Measurements from ENCODE around the gene PGF. TPM values are rescaled to one million over a fixed set of nuclear protein-coding genes. Genes with fewer than 3 reads are reported as not detected.

Gene PGF
- total and polyA plus RNA-seq, 2 of the 13 experiments (the other 11 are each of a cell fraction or from before 2014, with no cell fraction given): 10.7 to 27.5 TPM

GRCh38 chr14:75001261-75001660, 45.9 kb upstream of the PGF start (continued):
- TF ChIP-seq, protein P1, sequence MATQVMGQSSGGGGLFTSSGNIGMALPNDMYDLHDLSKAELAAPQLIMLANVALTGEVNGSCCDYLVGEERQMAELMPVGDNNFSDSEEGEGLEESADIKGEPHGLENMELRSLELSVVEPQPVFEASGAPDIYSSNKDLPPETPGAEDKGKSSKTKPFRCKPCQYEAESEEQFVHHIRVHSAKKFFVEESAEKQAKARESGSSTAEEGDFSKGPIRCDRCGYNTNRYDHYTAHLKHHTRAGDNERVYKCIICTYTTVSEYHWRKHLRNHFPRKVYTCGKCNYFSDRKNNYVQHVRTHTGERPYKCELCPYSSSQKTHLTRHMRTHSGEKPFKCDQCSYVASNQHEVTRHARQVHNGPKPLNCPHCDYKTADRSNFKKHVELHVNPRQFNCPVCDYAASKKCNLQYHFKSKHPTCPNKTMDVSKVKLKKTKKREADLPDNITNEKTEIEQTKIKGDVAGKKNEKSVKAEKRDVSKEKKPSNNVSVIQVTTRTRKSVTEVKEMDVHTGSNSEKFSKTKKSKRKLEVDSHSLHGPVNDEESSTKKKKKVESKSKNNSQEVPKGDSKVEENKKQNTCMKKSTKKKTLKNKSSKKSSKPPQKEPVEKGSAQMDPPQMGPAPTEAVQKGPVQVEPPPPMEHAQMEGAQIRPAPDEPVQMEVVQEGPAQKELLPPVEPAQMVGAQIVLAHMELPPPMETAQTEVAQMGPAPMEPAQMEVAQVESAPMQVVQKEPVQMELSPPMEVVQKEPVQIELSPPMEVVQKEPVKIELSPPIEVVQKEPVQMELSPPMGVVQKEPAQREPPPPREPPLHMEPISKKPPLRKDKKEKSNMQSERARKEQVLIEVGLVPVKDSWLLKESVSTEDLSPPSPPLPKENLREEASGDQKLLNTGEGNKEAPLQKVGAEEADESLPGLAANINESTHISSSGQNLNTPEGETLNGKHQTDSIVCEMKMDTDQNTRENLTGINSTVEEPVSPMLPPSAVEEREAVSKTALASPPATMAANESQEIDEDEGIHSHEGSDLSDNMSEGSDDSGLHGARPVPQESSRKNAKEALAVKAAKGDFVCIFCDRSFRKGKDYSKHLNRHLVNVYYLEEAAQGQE (IDR thresholded peaks at IDR 0.05; ENCODE audit: borderline replicate concordance in 1 of 2, low read depth in 1 of 2, low read length in 2 of 2): no peak
- TF ChIP-seq TBX3 (IDR thresholded peaks at IDR 0.05; ENCODE audit: borderline replicate concordance) (no peak), CEBPZ (IDR thresholded peaks at IDR 0.05; ENCODE audit: low read length) (no peak), RFX1 (IDR thresholded peaks at IDR 0.05) (no peak), ZSCAN30 (CRISPR knock-in tag; IDR thresholded peaks at IDR 0.05) (no peak), NAIF1 (CRISPR knock-in tag; IDR thresholded peaks at IDR 0.05; ENCODE audit: borderline replicate concordance) (no peak), ZNF891 (CRISPR knock-in tag; IDR thresholded peaks at IDR 0.05) (no peak), PHB2 (IDR thresholded peaks at IDR 0.05; ENCODE audit: partially characterized antibody) (no peak), LRRFIP1 (CRISPR knock-in tag; conservative IDR thresholded peaks at IDR 0.05) (no peak), NR1H2 (CRISPR knock-in tag; IDR thresholded peaks at IDR 0.05; ENCODE audit: borderline replicate concordance, low read depth) (no peak), ZNF619 (CRISPR knock-in tag; IDR thresholded peaks at IDR 0.05) (no peak)
- TF ChIP-seq, protein P2, sequence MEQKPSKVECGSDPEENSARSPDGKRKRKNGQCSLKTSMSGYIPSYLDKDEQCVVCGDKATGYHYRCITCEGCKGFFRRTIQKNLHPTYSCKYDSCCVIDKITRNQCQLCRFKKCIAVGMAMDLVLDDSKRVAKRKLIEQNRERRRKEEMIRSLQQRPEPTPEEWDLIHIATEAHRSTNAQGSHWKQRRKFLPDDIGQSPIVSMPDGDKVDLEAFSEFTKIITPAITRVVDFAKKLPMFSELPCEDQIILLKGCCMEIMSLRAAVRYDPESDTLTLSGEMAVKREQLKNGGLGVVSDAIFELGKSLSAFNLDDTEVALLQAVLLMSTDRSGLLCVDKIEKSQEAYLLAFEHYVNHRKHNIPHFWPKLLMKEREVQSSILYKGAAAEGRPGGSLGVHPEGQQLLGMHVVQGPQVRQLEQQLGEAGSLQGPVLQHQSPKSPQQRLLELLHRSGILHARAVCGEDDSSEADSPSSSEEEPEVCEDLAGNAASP (CRISPR knock-in tag; IDR thresholded peaks at IDR 0.05; ENCODE audit: borderline replicate concordance): no peak
